ENCODE data around the gene CGNL1. TPM values are rescaled to one million over a fixed set of nuclear protein-coding genes. Genes with fewer than 3 reads are reported as not detected.

Gene CGNL1
- total and polyA plus RNA-seq, 8 donors: 0.29 to 36.2 (median 19.5) TPM

- TF ChIP-seq EP300 (IDR thresholded peaks at IDR 0.05): no peak
- TF ChIP-seq, protein P1, sequence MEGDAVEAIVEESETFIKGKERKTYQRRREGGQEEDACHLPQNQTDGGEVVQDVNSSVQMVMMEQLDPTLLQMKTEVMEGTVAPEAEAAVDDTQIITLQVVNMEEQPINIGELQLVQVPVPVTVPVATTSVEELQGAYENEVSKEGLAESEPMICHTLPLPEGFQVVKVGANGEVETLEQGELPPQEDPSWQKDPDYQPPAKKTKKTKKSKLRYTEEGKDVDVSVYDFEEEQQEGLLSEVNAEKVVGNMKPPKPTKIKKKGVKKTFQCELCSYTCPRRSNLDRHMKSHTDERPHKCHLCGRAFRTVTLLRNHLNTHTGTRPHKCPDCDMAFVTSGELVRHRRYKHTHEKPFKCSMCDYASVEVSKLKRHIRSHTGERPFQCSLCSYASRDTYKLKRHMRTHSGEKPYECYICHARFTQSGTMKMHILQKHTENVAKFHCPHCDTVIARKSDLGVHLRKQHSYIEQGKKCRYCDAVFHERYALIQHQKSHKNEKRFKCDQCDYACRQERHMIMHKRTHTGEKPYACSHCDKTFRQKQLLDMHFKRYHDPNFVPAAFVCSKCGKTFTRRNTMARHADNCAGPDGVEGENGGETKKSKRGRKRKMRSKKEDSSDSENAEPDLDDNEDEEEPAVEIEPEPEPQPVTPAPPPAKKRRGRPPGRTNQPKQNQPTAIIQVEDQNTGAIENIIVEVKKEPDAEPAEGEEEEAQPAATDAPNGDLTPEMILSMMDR (IDR thresholded peaks at IDR 0.05): no peak
- TF ChIP-seq POLR2AphosphoS5 (IDR thresholded peaks at IDR 0.05): no peak
- TF ChIP-seq POLR2A (IDR thresholded peaks at IDR 0.05): no peak
- H3K27ac ChIP-seq: no peak overlapping the region
- no peak for DNase-seq
- WGBS, 5 donors: 52 to 65% (median 59%) methylated on average over 4 of the region's 4 CpGs
- peaks cover 0 to 6% (median 0%) of the 10 kb centered on the region in 4 donors for H3K4me1 ChIP-seq
- no peaks in the 10 kb centered on the region for H3K27me3 ChIP-seq
- H3K36me3 ChIP-seq: no peaks in the 10 kb centered on the region
- no peak overlapping the region for H3K4me3 ChIP-seq
- no peaks in the 10 kb centered on the region for H3K9me3 ChIP-seq
- intact Hi-C loops (cut with DNase I; ENCODE audit: low total_unique reads): no loop called here
Measured at GRCh38 chr15:57367556-57367955, 8.7 kb upstream of the CGNL1 start.

DNA sequence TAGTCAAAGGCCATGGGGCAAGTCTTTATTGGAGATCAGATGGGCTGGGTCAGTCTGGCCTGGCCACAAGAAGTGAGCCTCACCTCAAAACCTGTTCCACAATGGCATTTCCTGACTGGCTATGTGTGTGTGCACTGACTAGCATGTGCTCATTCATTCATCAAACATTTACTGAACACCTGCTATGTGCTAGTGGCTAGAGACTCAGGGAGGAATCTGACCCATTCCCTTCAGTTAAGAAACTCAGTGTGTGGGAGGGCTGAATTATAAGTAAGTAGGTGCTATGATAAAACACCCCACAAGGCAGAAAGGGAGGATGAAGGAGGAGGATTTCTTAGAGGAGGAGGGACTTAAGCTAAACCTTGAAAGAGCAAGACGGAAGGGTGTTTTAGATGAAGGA, 5.4 kb upstream of the CGNL1 start:
- peaks cover 0 to 12% (median 0%) of the 10 kb centered on the region in 3 donors for H3K27me3 ChIP-seq
- intact Hi-C loops (cut with DNase I; ENCODE audit: low total_unique reads): no loop called here

GRCh38 chr15:57373251-57373881, 2.9 kb upstream of the CGNL1 start:
- Histone ChIP-seq H3K27me3 (peaks cover 0 to 29% (median 4%) of the 10 kb centered on the region in 3 donors), H3K9me3 (no peaks in the 10 kb centered on the region), H3K4me1 (peaks cover 7 to 20% (median 11%) of the 10 kb centered on the region in 4 donors), H3K36me3 (no peaks in the 10 kb centered on the region), H3K27ac (no peak overlapping the region), H3K4me3 (no peak overlapping the region)
- DNase-seq: no peak
- TF ChIP-seq, protein P1 (IDR thresholded peaks at IDR 0.05): no peak
- TF ChIP-seq POLR2AphosphoS5 (IDR thresholded peaks at IDR 0.05): no peak
- TF ChIP-seq POLR2A (IDR thresholded peaks at IDR 0.05): no peak
- no peak for TF ChIP-seq EP300 (IDR thresholded peaks at IDR 0.05)
- 86 to 96% (median 92%) methylated on average over 4 of the region's 4 CpGs for WGBS, 5 donors
- intact Hi-C loops (cut with DNase I; ENCODE audit: low total_unique reads): no loop called here

More for the DNA sequence above, 5.4 kb upstream of the CGNL1 start:
- H3K4me1 ChIP-seq: peaks cover 0 to 6% (median 1%) of the 10 kb centered on the region in 4 donors
- no peaks in the 10 kb centered on the region for H3K36me3 ChIP-seq
- H3K4me3 ChIP-seq: no peak overlapping the region
- DNase-seq: no peak
- TF ChIP-seq, protein P1 (IDR thresholded peaks at IDR 0.05): no peak
- TF ChIP-seq POLR2A (IDR thresholded peaks at IDR 0.05) (no peak), EP300 (IDR thresholded peaks at IDR 0.05) (no peak), POLR2AphosphoS5 (IDR thresholded peaks at IDR 0.05) (no peak)
- 95 to 100% (median 100%) methylated on average over 1 of the region's 1 CpG for WGBS, 5 donors
- H3K27ac ChIP-seq: no peak overlapping the region
- no peaks in the 10 kb centered on the region for H3K9me3 ChIP-seq

DNA sequence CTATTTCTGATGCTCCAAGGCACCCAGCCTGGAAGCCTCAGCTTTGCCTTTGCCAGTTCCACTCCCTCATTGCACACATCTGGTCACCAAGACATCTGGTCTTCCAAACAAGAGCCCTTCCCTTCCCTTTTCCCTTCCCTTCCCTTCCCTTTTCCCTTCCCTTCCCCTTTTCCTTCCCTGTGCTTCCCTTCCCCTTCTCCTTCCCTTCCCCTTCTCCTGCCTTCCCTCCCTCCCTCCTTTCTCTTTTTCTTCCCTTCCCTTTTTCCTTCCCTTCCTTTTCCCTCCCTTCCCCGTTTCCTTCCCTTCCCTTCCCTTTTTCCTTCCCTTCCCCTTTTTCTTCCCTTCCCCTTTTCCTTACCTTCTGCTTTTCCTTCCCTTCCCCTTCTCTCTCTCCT, 2.4 kb upstream of the CGNL1 start:
- Histone ChIP-seq H3K4me1 (peaks cover 10 to 25% (median 14%) of the 10 kb centered on the region in 4 donors), H3K27me3 (peaks cover 0 to 29% (median 4%) of the 10 kb centered on the region in 3 donors), H3K36me3 (no peaks in the 10 kb centered on the region), H3K9me3 (no peaks in the 10 kb centered on the region), H3K4me3 (no peak overlapping the region), H3K27ac (no peak overlapping the region)
- TF ChIP-seq, protein P1 (IDR thresholded peaks at IDR 0.05): no peak
- TF ChIP-seq EP300 (IDR thresholded peaks at IDR 0.05) (no peak), POLR2AphosphoS5 (IDR thresholded peaks at IDR 0.05) (no peak), POLR2A (IDR thresholded peaks at IDR 0.05) (no peak)
- WGBS, 5 donors: 79 to 90% (median 85%) methylated on average over 1 of the region's 1 CpG
- no peak for DNase-seq
- intact Hi-C loops (cut with DNase I; ENCODE audit: low total_unique reads): no loop called here
